HG03469 (cell line): ENCODE data around the gene ABCA9.
"Not testable (repeated sequence)": the region's sequence is repeated elsewhere in the genome, so short reads cannot be mapped to it uniquely, and the experiment has no call there.

Experiments
- ATAC-seq: cut with Tn5 transposase; IDR thresholded peaks from one replicate; pipeline ENCODE4 v1.9.1; 2021; ENCODE audit warnings: mild to moderate bottlenecking, moderate library complexity, moderate number of reproducible peaks; ENCODE audit not compliant: unreplicated experiment

ABCA9 gene

DNA sequence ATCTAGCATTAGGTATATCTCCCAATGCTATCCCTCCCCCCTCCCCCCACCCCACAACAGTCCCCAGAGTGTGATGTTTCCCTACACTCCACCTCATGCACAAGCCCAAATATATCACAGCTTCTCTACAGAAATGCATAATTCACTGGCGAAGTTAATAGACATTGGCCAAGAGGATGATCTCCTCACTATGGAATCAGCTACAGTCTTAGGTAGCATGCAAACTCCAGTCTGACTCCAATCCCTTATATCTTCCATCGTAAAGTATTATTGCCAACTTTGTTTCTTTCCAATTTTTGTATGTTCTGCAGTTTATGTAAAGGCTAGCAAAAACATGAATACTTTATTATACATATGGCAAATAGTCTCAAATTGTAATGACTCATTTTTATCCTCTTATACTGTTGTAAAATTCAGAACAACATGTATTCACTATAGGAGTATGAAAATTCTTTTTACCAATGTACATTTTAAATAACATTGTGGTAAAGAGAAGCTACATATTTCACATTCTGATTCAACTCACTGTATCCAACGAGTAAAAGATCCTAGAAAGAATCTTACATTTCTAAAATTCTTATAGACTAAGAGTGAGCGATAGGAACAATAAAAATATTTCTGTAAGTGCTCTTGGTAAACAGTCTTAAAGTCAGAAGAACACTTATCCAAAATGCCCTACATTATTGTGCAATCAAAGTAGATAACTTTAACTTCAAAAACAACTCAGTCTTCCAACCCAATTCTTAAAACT is 106.4 kb downstream of the ABCA9 start:
- ATAC-seq: no peak

DNA sequence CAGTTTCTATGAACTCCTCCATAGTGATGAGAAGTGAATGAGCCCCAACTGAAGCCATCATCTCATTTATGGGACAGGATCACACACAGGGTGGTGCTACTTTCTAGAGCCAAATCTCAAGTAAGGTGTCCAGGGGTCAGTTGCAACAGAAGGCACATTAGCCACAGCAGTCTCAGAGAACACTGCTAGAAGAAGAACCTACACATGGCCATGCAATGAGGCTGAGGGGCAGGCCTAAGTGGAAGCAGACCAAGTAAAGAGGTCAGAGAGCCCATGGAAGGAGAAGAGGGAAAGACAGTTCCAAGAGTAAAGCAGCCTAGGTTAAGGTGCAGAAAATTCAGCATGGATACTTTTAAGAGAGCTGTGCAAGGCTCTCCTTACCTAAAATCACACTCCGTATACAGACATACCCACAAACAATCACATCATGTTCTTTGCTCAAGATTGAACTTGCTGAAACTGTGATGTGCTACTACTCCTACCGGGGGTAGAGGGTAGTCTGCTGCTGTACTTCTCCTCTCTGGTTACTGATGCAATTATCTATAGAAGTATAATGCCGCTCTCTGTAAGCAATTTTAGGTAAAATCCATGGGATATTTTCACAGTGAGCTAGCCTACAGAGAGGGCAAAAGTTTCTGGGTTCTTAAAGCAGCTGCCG is 107.3 kb downstream of the ABCA9 start:
- no peak for ATAC-seq

- ATAC-seq: no peak
Measured at GRCh38 chr17:68950725-68951124, 110.0 kb downstream of the ABCA9 start.

GRCh38 chr17:68947868-68948267 is 112.9 kb downstream of the ABCA9 start:
- ATAC-seq: not testable (repeated sequence)

DNA sequence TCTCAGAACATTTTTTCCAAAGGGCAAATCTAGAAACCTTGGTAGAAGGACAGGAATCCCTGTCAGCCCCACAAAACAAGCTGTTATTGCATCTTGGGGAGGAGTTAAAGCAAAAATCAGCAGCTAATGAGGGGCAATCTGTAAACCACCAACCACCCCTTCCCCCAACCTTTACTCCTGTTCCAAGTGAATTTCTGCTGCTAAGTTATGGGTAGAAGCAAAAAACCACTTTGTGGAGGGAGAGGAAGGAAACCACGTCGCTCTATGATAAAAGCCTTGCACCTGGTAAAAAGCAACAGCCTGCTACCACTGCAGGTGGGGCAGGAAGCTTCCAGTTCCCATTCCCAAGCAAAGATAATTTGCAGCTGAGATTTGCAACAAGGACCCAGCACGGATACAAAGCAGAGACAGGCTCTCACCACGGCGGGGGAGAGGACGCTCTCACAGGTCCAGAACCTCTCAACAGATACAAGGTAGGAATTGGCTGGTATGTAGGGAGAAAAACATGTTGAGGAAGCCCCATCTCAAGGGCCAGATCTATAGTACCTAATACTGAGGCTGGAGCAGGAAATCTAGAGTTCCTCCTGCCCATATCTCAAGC is 116.2 kb downstream of the ABCA9 start:
- no peak for ATAC-seq

- ATAC-seq: not testable (repeated sequence)
Measured at GRCh38 chr17:68943812-68944182, 116.9 kb downstream of the ABCA9 start.

DNA sequence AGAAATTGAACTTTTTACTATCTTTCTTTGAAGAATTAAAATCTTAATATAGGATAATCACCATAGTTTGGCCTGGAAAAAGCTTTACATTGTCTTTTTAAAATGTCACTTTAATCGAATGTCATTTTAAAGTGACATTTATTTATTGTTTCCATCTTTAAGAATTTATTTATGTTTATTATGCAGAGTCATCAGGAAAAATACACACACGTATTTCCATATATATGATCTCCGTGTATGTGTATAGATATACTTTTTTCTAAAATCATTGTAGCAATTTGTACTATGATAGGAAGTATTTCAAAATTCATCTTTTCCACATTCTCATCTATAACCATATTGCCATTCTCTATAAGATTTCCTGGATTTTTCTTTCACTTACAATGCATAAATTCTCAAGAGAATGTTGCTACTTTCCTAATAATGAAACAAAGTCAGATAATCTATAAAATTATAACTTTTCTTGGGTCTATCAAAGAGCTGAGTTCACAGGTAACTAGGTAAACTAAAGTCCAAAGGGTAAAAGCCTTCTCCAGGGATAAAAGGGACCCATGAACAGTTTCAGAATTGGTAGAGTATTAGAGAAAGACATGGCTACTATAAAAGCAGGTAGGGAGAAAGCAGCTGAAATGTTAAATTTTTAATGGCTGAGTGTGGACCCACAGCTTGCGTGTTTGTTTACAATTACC is 117.5 kb downstream of the ABCA9 start:
- no peak for ATAC-seq

GRCh38 chr17:68942389-68942788 is 118.3 kb downstream of the ABCA9 start:
- ATAC-seq: no peak

GRCh38 chr17:68941761-68942160 is 119.0 kb downstream of the ABCA9 start:
- ATAC-seq: no peak

- no peak for ATAC-seq
Measured at GRCh38 chr17:68939195-68939594, 121.5 kb downstream of the ABCA9 start.

DNA sequence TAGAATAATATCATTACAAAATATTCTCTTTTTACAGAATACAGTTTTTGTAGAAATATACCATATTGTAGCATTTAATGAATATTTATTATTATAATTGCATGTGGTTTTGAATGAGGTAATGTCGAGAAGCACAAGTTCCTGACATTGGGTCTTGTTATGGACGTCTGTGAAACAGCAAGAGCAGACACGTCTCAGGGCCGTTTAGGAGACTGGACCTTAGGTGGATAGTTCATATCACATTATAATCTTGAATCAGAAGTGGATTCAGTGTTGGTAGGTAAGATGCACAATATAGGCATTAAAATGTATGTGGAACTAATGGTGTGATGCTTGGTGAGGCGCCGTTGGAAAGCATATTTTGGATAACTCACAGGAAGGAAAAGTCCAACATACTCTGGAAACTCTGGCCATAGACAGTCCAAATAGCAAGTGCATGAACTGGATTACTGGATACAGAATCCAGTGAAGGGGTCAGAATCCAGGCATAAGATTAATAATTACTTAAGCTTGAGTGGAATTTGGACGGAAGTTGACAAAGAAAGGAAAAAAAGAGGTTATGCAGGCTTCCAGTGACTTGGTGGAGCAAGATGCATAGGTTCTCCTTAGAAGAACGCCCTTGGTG is 122.7 kb downstream of the ABCA9 start:
- no peak for ATAC-seq

DNA sequence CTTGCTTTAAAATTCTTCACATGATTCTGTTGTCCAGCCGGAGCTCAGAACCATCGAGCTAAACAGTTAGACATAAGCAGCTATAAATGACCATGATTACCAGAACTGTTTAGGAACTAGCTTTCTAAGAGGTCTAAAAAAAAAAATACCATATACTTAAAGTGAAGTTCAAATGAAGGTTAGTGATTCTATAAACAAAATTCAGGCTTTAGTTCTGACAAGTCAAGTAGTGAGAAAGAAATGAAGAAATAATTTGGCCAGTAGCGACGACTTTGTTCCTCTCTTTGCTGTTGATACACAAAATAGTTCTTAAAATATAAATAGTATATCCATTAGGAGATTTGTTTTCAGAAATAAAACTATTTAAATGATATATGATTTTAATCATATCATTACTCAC is 133.2 kb downstream of the ABCA9 start:
- no peak for ATAC-seq

GRCh38 chr17:68924793-68925720 is 135.7 kb downstream of the ABCA9 start:
- ATAC-seq: no peak
